ENCODE measurements around the gene ZNF526.
A peak's percentile ranks its signal among the peaks of the same experiment; 100 is the strongest.

The ZNF526 gene

GRCh38 chr19:42198676-42199439 is 21.3 kb upstream of the ZNF526 start:
- H3K27me3 ChIP-seq (ENCODE audit: insufficient read depth, low read length) = no peaks in the 10 kb centered on the region
- H3K27ac ChIP-seq (ENCODE audit: low read length) = no peak overlapping the region
- H3K4me1 ChIP-seq (ENCODE audit: insufficient read depth, low read length) = peaks cover 5% of the 10 kb centered on the region; the same call in 1 of the 2 replicates
- no peaks in the 10 kb centered on the region for H3K9me3 ChIP-seq (ENCODE audit: insufficient read depth, low read depth, low read length)
- no peak overlapping the region for H3K4me3 ChIP-seq (ENCODE audit: low read length)
- no peak overlapping the region; the same call in 1 of the 2 replicates for H3K9ac ChIP-seq (ENCODE audit: low read depth, low read length)
- peaks cover 52% of the 10 kb centered on the region for H3K36me3 ChIP-seq (ENCODE audit: insufficient read depth, low read depth, low read length)

GRCh38 chr19:42199440-42200115 is 20.5 kb upstream of the ZNF526 start:
- Histone ChIP-seq H3K4me1 (ENCODE audit: insufficient read depth, low read length) (peaks cover 9% of the 10 kb centered on the region; the same call in 1 of the 2 replicates), H3K9me3 (ENCODE audit: insufficient read depth, low read depth, low read length) (no peaks in the 10 kb centered on the region), H3K36me3 (ENCODE audit: insufficient read depth, low read depth, low read length) (peaks cover 58% of the 10 kb centered on the region), H3K27ac (ENCODE audit: low read length) (no peak overlapping the region), H3K4me3 (ENCODE audit: low read length) (no peak overlapping the region), H3K27me3 (ENCODE audit: insufficient read depth, low read length) (no peaks in the 10 kb centered on the region), H3K9ac (ENCODE audit: low read depth, low read length) (no peak overlapping the region)

DNA sequence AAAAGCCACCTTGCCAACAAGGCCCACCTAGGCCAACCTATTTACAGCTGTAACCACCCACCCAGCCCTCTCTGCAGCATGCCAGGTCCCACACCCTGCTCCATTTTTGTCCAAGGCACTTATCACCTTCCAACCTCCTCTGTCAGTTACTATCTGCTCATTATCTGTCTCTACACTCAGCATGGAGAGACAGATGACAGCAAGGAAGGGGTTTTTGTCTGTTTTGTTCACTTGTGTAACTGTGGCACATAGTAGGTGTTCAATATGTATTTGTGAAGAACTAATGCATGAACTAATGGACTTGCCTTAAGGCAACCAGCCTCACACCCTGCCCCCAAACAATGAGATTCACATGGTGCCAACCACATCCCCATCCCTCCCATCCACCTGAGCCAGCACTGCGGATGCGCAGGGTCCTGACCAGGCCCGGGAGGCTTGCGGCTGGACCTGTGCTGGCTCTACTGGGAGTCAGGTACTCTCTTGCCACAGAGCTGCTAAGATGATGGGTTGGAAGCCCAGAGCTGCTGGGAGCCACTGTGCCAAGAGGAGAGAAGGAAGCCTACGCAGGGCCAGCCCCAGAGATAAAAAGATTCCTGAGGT is 19.9 kb upstream of the ZNF526 start:
- no peaks in the 10 kb centered on the region for H3K27me3 ChIP-seq (ENCODE audit: insufficient read depth, low read length)
- peaks cover 13% of the 10 kb centered on the region for H3K4me1 ChIP-seq (ENCODE audit: insufficient read depth, low read length)
- H3K4me3 ChIP-seq (ENCODE audit: low read length) = no peak overlapping the region
- no peaks in the 10 kb centered on the region for H3K9me3 ChIP-seq (ENCODE audit: insufficient read depth, low read depth, low read length)
- H3K9ac ChIP-seq (ENCODE audit: low read depth, low read length) = no peak overlapping the region
- H3K27ac ChIP-seq (ENCODE audit: low read length) = no peak overlapping the region
- peaks cover 62% of the 10 kb centered on the region for H3K36me3 ChIP-seq (ENCODE audit: insufficient read depth, low read depth, low read length)

- Histone ChIP-seq H3K4me1 (ENCODE audit: insufficient read depth, low read length) (peaks cover 13% of the 10 kb centered on the region), H3K9ac (ENCODE audit: low read depth, low read length) (no peak overlapping the region), H3K27ac (ENCODE audit: low read length) (no peak overlapping the region)
These were observed 18.4 kb upstream of the ZNF526 start for GRCh38 chr19:42201489-42202289.

GRCh38 chr19:42202290-42202880 is 17.7 kb upstream of the ZNF526 start:
- no peak overlapping the region for H3K9ac ChIP-seq (ENCODE audit: low read depth, low read length)
- no peaks in the 10 kb centered on the region for H3K9me3 ChIP-seq (ENCODE audit: insufficient read depth, low read depth, low read length)
- H3K4me1 ChIP-seq (ENCODE audit: insufficient read depth, low read length) = peaks cover 8% of the 10 kb centered on the region
- no peaks in the 10 kb centered on the region for H3K27me3 ChIP-seq (ENCODE audit: insufficient read depth, low read length)
- H3K4me3 ChIP-seq (ENCODE audit: low read length) = no peak overlapping the region
- no peak overlapping the region for H3K27ac ChIP-seq (ENCODE audit: low read length)
- H3K36me3 ChIP-seq (ENCODE audit: insufficient read depth, low read depth, low read length) = peaks cover 83% of the 10 kb centered on the region

More at GRCh38 chr19:42201489-42202289, 18.4 kb upstream of the ZNF526 start:
- H3K4me3 ChIP-seq (ENCODE audit: low read length) = no peak overlapping the region
- H3K27me3 ChIP-seq (ENCODE audit: insufficient read depth, low read length) = no peaks in the 10 kb centered on the region
- H3K9me3 ChIP-seq (ENCODE audit: insufficient read depth, low read depth, low read length) = no peaks in the 10 kb centered on the region
- H3K36me3 ChIP-seq (ENCODE audit: insufficient read depth, low read depth, low read length) = peaks cover 76% of the 10 kb centered on the region

DNA sequence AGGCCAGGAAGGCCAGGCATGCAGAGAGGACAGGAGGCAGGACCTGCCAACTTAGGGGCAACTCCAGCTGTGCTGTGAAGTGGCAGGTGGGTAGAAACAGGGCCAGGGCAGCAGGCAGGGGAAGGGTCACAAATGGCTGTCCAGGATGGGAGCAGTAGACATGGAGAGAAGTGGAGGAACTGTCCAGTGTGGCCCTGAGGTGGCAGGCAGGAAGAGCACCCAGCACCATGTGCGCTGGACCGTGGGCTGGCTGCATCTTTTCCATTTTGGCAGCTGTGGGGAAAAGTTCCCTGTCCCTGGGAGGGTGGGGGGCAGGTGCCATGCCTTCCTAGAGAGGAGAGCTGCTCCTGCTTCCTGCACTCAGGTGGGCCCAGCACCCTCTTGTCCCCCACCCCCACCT is 16.4 kb upstream of the ZNF526 start:
- Histone ChIP-seq H3K4me3 (ENCODE audit: low read length) (no peak overlapping the region), H3K9me3 (ENCODE audit: insufficient read depth, low read depth, low read length) (no peaks in the 10 kb centered on the region), H3K4me1 (ENCODE audit: insufficient read depth, low read length) (peaks cover 8% of the 10 kb centered on the region), H3K27me3 (ENCODE audit: insufficient read depth, low read length) (no peaks in the 10 kb centered on the region), H3K9ac (ENCODE audit: low read depth, low read length) (no peak overlapping the region), H3K27ac (ENCODE audit: low read length) (no peak overlapping the region), H3K36me3 (ENCODE audit: insufficient read depth, low read depth, low read length) (peaks cover 93% of the 10 kb centered on the region)

GRCh38 chr19:42204664-42205063 is 15.4 kb upstream of the ZNF526 start:
- H3K27me3 ChIP-seq (ENCODE audit: insufficient read depth, low read length) = no peaks in the 10 kb centered on the region
- no peak overlapping the region for H3K27ac ChIP-seq (ENCODE audit: low read length)
- H3K4me1 ChIP-seq (ENCODE audit: insufficient read depth, low read length) = peaks cover 8% of the 10 kb centered on the region
- H3K36me3 ChIP-seq (ENCODE audit: insufficient read depth, low read depth, low read length) = peaks cover 93% of the 10 kb centered on the region
- H3K4me3 ChIP-seq (ENCODE audit: low read length) = peak overlapping the region; percentile 20; the same call in 1 of the 2 replicates
- no peaks in the 10 kb centered on the region for H3K9me3 ChIP-seq (ENCODE audit: insufficient read depth, low read depth, low read length)
- peak overlapping the region; percentile 63; the same call in 1 of the 2 replicates for H3K9ac ChIP-seq (ENCODE audit: low read depth, low read length)

DNA sequence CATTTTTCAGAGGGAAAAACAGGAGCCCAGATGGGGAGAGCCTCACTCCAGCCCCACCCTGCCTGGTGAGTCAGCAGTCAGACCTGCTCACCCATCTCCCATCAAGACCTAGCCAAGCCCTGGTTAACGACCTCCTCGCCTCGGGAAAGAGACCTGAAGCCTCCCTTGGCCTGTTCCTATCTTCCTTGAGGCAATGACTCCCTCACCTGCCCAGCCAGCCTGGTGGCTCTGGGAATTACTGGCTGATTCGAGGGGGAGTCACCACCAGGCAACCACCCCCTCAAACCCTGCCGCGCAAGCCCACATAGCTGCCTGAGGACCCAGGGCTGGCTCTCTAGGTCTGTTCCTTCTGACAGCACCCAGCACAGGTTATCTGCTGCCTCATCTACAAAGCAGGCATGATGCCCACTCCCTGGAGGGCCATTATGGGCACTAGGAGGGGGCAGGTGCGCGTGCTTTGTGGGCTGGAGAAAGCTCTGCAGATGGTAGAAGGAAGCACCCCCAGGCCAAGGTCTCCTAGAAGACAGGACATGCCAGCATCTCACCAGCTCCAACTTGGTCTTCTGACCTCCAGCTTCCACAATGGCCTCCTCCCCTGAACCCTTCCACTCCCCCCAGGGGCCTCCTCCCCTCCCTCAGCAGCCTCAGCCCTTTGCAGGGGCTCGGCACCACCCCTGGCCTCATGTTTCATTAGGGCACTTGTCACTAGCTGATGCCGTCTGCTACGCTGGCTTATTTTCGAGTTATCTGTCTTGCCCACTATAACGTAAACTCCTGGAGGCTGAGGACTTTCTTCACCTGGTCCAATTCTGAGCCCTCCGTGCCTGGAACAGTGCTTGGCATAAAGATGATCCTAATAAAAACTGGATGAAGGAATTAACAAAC is 13.0 kb upstream of the ZNF526 start:
- no peak overlapping the region for H3K4me3 ChIP-seq (ENCODE audit: low read length)
- peaks cover 8% of the 10 kb centered on the region for H3K4me1 ChIP-seq (ENCODE audit: insufficient read depth, low read length)
- H3K9me3 ChIP-seq (ENCODE audit: insufficient read depth, low read depth, low read length) = no peaks in the 10 kb centered on the region
- no peak overlapping the region for H3K9ac ChIP-seq (ENCODE audit: low read depth, low read length)
- H3K27me3 ChIP-seq (ENCODE audit: insufficient read depth, low read length) = no peaks in the 10 kb centered on the region
- H3K27ac ChIP-seq (ENCODE audit: low read length) = no peak overlapping the region
- peaks cover 85% of the 10 kb centered on the region for H3K36me3 ChIP-seq (ENCODE audit: insufficient read depth, low read depth, low read length)

GRCh38 chr19:42207767-42208271 is 12.3 kb upstream of the ZNF526 start:
- Histone ChIP-seq H3K9me3 (ENCODE audit: insufficient read depth, low read depth, low read length) (no peaks in the 10 kb centered on the region), H3K4me1 (ENCODE audit: insufficient read depth, low read length) (peaks cover 8% of the 10 kb centered on the region), H3K27me3 (ENCODE audit: insufficient read depth, low read length) (no peaks in the 10 kb centered on the region), H3K27ac (ENCODE audit: low read length) (no peak overlapping the region), H3K9ac (ENCODE audit: low read depth, low read length) (no peak overlapping the region), H3K36me3 (ENCODE audit: insufficient read depth, low read depth, low read length) (peaks cover 81% of the 10 kb centered on the region), H3K4me3 (ENCODE audit: low read length) (no peak overlapping the region)

GRCh38 chr19:42208612-42209011 is 11.5 kb upstream of the ZNF526 start:
- H3K27me3 ChIP-seq (ENCODE audit: insufficient read depth, low read length) = no peaks in the 10 kb centered on the region
- H3K9me3 ChIP-seq (ENCODE audit: insufficient read depth, low read depth, low read length) = no peaks in the 10 kb centered on the region
- no peak overlapping the region for H3K4me3 ChIP-seq (ENCODE audit: low read length)
- peaks cover 8% of the 10 kb centered on the region for H3K4me1 ChIP-seq (ENCODE audit: insufficient read depth, low read length)
- no peak overlapping the region for H3K9ac ChIP-seq (ENCODE audit: low read depth, low read length)
- peaks cover 81% of the 10 kb centered on the region for H3K36me3 ChIP-seq (ENCODE audit: insufficient read depth, low read depth, low read length)
- H3K27ac ChIP-seq (ENCODE audit: low read length) = no peak overlapping the region
